Inferior parietal cortex (tissue), 1 donor: ENCODE results near the gene UMODL1.
A peak's percentile ranks its signal among the peaks of the same experiment; 100 is the strongest.

Source experiments
- DNase-seq: peaks from one replicate; pipeline ENCODE4 v3.0.0-alpha.2; 2016; ENCODE audit errors: extremely low spot score

UMODL1 gene

DNA sequence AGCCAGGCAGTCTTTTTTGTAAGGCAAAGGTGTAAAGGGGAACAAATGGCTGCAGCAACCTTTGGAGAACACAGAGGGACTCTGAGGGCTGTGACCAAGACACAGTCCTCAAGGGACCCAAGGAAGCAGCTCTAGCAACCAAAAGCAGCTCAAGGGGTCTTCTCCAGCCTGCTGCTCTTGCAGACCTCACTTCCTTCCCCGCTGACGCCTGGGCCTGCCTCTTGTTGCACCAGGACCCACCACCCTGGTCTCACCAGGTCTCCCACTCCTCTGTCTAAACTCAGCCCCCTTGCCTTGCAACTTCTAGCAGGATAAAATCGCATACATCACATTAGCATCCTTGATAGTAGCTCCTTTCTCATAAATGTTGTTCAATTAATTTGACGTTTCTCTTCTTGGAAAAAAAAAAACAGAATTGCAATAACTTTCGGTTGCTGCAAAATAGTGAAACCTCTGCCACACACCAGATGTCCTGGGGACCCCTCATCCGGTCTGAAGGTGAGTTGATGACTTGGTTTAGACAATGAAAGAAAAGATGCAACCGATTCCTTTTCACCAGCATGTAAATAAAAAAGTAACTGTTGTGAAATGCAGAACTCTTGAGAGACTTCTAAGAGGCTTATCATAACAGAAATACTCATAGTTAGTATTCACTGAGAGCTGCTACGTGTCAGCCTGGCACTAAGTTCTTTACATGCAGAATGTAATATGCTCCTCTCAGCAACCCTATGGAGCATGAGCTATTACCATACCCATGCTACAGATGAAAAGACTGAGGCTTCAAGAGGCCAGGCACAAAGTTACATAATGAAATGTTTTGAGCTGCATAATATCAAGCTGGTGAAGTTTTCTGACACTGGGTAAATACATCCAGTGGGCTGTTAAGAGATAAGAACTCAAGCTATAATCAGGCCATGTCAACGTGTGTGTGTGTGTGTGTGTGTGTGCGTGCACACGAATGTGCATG lies 58.5 kb downstream of the UMODL1 start:
- DNase-seq = no peak

DNA sequence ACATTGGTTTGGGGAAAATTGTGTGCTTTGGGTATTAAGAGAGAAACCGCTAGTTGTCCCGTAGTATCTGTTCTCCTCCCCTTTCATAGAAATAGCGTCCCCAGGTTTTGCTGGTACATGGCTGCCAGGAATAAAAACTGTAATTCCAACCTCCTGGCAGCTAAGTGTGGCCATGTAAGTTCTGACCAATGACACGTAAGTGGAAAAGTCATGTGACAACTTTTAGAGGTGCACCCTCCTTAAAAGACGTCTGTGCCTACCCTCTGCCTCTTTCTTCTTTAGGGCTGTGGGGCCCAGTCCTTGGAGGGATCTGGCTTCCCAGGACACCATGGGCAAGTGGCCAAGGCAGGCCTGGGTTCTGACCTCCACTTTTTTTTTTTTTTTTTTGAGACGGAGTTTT lies 59.3 kb downstream of the UMODL1 start:
- DNase-seq = no peak

DNA sequence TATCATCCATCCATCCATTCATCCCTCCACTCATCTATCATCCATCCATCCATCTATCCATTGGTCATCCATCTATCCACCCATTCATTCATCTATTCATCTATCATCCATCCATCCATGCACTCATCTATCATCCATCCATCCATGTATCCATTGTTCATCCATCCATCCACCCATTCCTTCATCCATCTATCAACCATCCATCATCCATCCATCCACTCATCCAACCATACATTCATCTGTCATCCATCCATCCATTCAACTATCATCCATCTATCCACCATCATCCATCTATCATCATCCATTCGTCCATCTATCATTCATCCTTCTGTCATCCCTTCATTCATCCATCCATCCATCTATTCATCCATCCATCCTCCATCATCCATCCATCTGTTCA lies 61.1 kb downstream of the UMODL1 start:
- no peak for DNase-seq

DNA sequence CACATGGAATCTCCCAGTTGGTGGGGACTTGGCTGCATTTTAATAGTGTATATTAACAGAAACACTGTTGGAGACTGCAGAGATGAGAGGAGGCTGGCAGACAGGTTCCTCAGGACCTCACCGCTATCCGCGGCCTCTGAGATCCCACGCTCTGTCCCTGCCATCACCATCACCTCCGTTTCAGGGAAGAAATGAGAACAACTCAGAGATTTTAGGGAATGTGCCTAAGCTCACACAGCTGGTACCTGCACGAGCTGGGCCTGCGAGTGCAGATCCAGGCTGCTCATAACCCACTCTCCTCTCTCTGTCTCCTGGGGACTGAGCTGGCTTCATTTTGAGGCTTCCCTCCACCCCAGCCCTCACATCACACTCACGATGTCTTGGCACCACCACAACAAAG lies 62.0 kb downstream of the UMODL1 start:
- DNase-seq = no peak

DNA sequence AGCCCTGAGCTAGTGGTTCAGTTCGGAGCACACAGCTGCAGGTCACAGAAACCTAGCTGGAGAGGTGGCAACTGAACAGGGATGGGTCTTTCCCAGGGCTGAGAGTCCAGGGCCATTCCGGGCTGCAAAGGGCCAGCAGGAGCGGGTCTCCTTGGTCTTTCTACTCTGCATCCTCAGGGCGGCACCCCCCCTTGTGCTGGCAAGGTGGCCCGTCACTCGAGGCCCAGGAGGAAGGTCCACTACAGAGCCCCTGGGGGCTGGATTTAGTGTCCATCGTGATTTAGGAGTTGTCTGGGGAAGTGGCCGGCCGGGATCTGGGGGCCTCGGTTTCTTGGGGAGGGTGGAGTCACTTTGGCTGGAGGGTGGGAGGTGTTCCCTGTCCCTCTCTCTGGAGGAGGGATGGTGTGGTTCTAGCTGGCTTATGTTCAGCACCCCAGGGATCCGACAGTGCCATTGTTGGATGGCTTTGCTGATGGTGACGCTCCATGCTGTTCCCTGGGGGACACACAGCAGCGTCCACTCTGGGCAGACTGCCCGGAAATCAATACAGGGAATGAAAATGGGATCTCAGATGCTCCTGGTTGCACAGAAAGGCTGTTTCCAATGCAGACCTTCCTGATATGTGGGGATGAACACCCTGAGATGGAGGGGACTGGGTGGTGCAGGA lies 64.4 kb downstream of the UMODL1 start:
- DNase-seq = no peak

DNA sequence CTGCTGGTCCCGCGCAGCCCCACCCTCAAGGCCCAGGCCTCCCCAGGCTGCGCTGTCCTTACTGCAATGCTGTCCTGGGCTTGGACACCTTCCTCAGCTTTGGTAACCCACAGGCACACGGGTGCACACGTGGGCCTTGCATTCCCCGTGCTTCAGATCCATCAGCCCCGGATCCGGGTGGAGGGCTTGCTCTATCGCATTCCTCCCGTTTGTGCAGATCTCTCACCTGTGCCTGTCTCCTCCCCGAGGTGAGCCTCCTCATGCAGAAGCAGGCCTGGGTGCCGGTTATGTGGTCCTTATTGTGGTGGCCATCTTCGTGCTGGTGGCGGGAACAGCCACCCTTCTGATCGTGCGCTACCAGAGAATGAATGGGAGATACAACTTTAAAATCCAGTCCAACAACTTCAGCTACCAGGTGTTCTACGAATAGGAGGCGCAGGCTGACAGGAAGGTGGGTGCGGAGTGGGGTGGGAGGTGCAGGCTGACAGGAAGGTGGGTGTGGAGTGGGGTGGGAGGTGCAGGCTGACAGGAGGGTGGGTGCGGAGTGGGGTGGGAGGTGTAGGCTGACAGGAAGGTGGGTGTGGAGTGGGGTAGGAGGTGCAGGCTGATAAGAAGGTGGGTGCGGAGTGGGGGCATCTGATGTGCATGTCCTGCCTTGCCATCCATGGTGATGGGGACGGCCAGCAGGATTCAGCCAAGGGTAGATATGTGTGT lies 66.2 kb downstream of the UMODL1 start:
- no peak for DNase-seq

DNA sequence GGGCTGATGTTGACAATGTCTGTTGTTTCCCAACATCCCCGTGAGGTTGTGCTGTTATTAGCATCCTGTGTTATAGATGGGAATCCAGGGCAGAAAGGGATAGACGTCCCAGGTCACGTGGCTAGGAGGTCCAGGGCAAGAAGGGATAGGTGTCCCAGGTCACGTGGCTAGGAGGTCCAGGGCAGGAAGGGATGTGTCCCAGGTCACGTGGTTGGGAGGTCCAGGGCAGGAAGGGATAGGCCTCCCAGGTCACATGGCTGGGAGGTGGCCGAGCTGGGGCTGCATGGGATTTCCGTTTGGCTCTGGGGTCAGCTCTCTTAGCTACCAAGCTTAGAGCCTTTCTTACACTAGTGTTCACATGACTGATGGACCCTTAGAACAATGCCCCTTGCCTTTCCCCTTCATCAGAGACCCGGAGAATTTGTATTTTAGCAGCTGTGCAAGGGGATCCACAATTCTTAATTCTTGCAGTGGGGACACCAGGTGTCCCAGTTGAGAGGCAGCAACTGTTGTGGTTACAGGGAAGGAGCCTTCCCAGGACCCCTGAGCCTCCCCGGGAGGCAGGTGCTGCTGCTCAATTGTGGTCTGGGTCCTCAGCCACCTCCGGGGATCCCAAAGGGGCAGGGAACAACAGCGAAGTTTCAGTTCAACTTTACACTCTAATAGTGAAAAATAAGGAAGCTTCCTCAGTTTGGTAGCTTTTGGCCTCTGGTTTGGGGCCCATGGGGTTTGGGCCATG lies 69.2 kb downstream of the UMODL1 start:
- no peak for DNase-seq

DNA sequence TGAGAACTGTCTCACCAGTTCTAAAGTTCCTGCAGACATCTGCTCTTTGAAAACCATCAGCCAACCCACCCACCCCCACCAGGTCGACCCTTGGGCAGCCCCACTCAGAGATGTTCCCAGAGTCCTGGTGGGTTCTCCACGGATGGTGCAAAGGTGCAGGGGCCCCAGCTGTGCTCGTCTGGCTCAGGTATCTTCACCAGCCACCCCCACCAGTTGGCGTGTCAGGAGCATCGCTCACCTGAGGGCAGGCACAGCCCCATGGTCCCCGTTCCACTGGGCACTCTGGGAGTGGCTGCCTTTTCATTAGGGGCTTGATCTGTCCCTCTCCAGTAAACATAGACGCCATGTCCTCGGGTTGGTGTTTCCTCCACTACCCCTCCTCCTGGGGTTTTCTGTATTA lies 70.5 kb downstream of the UMODL1 start:
- DNase-seq = no peak

DNA sequence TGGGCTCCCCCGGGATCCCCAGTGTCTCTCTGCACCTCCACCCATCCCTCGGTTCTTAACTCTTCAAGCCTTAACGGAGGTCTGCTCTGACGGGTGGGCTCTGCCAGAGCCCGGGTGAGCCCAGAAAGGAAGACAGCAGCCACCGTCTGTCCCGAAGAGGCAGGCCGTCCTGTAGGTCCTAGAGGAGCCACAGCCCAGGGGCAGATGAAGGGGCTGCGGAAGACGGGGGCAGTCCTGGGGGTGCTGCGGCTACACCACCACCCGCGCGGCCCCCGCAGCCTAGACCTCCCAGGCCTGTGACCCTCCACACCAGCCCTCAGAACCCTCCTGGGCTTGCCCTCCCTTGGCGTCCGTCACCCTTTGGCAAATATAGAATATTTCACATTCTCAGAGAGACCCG lies 71.0 kb downstream of the UMODL1 start:
- no peak for DNase-seq

DNA sequence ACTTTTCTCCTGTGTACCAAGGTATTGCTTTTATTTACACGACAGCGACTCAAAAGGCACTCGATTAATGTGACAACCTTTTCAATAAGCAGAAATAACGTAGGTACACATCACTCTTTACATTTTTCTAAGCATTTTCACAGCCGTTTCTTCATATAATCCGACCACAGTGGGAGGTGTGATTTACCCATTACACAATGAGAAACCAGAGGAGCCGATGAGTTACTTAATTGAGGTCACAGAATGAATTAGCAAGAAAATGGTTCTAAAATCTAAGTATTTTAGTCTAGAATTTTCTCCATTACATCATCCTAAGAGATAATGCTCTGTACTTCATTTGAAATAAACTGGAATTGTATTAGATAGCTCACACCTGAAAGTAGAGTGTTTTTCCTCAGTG lies 71.5 kb downstream of the UMODL1 start:
- no peak for DNase-seq

DNA sequence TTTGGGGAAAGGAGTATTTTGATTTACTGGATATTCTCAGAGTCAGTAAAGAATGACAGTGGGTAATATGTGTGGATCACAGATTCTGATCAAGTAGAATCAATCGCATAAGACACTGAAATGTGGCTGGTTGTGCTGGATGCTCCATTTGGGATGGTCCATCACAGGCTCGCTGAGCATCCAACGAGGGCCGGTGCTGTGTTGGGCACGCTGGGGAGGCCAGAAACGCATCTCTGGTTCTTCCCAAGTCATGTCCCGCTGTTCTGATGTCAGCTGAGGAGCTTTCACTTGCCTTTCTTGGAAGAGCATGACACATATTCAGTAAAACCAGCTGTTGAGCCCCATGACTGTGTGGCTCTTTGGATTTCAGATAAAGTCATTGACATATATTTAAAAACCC lies 72.0 kb downstream of the UMODL1 start:
- DNase-seq = no peak

DNA sequence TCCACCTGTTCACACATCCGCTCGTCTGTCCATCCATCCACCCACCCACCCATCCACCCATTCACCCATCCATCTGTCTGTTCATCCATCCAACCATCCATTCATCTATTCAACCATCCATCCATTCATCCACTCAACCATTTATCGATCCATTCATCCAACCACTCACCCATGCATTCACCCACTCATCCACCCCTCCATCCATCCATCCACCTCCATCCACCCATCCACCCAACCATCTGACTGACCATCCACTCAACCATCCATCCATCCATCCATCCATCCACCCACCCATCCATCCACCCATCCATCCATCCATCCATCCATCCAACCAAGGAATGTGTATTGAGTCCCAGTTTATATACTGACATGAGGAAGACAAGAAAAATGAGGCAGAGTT lies 73.1 kb downstream of the UMODL1 start:
- DNase-seq = no peak

DNA sequence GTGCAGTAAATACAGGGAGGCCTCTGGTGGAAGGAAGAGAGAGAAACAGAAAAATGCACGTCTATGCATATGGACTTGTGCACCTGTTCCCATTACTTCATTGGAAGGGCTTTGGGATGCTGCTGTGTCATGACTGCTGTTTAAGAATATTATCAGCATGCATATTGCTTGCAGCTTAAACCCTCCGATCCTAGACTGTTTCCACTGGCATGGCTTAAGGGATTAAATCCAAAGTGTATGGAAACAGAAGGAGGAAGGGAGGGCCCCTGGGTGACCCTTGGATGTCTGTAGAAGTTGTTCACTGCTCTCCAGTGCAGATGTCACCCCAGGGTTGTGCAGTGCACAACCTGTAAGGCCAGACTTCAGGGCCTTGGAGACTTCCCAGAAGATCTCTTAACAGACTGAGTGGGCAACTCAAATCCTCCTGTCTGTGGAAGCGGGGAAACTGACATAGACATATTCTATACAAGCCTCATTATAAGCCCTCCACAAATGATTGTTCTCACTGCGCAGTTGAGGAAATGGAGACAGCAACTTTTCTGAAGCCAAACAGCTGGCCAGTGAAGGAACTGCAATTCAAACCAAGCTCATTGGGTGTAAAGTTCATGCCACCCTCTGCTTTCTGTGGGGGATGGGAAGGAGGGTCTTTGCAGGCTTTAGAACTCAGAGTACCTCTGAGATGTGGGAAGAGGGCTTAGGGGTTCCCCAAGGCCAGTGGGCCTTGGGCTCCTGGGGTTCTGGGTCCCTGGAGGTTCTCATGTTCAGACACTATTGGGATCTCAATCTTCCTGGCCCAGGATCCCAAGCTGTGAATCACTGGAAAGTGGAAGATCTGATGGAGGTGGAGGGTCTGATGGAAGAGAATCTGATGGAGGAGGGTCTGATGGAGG lies 73.8 kb downstream of the UMODL1 start:
- no peak for DNase-seq

DNA sequence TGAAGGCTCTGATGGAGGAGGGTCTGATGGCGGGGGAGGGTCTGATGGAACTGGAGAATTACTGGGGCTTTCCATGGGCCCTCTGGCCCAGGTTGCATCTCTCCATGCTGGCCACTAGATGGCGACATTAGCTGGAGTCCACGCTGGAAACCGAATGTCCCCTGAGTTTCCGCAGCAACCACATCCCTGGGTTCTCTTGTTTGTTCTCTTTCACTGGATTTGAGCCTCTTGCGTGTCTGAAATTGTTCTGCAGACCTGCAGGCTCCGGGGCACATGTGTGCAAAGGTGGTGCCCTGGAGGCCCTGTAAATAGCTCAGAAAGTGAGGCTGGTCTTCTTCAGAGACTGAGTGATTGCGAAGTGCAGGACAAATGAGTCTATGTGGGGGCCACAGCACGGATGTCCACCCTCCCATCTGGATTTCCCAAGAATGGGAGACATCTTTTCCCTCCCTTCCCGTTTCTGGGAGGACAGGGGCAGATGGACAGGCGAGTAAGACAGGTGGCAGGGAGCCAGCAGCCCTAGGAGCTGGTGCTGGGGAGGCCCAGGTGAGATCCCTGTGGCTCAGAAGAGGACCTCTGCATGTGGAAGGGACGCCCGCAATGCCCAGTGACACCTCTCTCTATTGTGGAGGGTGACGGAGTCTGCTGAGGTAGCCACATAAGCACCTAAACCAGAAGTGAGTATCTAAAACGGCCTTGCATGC lies 74.6 kb downstream of the UMODL1 start:
- peak; percentile 84 for DNase-seq

DNA sequence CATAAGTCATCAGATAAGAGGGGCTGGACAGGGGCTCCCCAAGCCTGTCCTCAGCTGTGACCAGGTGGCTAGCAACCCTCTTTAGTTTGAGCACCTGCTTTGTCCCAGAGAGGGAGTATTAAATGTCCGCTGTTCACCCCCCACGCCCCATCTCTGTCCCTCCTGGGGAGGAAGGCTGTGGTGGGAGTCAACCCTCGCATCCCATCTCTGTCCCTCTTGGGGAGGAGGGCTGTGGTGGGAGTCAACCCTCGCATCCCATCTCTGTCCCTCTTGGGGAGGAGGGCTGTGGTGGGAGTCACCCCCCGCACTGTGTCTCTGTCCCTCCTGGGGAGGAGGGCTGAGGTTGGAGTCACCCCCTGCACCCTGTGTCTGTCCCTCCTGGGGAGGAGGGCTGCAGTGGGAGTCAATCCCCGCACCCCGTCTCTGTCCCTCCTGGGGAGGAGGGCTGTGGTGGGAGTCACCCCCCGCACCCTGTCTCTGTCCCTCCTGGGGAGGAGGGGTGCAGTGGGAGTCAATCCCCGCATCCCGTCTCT lies 75.2 kb downstream of the UMODL1 start:
- no peak for DNase-seq

DNA sequence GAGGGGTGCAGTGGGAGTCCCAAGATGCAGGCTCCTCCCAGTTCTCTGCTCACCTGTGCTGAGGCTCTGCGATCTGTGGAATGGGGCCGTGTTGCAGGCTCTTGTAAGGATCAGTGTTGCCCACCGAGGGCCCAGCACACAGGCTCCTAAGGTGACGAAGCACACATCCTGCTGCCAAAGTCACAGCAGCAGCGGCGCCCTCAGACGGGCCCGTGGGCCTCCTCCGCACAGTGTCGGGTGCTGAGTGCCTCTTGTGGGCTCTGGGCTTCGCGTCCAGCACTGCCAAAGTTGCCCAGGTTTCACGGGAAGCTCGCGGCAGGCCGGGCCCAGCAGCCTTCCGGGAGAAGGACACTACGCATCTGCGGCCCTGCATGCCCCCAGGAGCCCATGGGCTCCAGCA lies 75.7 kb downstream of the UMODL1 start:
- DNase-seq = no peak

DNA sequence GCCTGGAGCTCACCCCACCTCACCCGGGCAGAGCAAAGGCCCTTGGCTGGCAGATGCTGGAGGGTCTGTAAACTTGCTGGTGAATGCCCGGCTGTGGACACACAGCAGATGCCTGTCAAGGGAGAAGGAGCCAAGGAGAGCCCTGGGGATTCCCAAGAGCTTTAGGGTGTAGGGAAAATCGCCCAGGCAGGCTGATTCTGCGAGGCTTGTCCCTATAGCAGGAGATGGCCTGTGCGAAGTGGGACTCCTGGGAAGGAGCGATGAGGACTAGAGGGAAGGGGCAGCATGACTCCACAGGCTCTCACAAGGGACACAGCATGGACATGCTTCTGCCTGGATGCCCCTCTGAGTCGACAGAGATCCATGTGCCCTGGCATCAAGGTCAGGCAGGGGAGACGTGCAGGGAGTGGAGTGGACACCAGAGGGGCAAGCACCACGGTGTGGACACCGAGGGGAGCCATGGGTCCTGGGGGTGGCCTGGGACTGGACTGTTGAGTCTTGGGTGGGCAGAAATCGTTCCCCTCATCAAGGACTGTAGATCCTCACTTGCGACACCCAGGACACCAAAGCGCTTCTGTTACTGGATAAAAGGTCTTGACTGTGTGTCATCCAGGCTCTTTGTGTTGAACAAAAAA lies 76.4 kb downstream of the UMODL1 start:
- no peak for DNase-seq

DNA sequence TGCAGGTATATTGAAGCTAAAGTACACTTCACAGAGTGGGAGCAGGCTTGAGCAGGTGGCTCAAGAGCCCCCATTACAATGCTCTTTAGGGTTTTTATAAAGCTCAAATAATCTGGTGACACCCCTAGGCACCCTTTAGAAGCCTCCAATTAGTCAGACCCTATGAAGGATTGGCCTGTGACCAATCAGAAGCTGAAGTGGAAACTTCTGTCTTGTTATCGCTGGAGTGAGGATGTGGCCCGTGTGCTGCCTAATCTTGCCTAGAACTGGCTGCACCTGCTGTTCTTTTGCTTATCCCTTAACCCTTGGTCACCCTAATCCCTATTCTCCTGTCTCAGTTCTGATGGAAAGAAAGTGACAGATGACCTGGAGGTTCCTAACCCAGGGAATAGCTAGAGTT lies 77.0 kb downstream of the UMODL1 start:
- DNase-seq = no peak

DNA sequence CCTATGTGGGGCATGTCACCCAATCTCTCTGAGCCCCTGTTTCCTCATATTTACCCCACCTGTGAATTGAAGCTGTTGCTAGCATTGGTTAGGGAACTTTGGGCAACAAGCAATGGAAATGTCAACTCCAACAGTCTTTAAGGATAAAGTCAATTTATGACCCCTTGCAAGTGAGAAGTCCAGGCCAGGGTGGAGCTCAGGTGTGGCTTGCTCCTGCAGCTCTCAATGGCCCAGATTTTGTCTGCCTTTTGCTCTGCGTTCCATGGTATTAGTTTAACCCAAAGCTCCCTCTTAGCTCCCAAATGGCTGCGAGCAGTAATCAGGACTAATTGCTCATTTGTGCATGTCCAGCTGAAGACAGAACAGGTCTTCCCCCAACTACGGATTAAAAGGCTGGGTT lies 77.5 kb downstream of the UMODL1 start:
- DNase-seq = no peak
